ENCODE results near the gene MRPS23. TPM values are rescaled to one million over a fixed set of nuclear protein-coding genes. Genes with fewer than 3 reads are reported as not detected.

The MRPS23 gene
- total RNA-seq, 1 donor from 2014 or later: 27.0 TPM

DNA sequence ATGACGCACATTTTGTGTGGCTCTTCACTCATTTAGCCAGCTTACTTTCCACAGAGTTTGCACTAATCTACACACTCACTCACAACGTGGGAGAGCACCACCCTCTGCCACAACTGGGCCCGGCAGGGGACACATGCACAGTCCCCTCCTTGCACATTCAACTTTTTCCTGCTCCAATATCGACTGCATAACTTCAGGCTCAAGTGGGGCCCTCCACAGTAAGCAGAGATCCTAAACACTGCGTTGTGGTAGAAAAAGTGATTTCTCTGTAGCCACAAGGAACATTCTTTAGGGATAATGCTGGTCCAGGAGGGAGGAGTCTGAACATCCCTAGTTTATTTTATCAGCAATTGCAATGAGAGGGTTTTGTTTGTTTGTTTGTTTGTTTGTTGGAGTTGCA, 40.0 kb downstream of the MRPS23 start:
- no peak overlapping the region for H3K4me3 ChIP-seq (ENCODE audit: low read depth, low read length)
- TF ChIP-seq, protein P1, sequence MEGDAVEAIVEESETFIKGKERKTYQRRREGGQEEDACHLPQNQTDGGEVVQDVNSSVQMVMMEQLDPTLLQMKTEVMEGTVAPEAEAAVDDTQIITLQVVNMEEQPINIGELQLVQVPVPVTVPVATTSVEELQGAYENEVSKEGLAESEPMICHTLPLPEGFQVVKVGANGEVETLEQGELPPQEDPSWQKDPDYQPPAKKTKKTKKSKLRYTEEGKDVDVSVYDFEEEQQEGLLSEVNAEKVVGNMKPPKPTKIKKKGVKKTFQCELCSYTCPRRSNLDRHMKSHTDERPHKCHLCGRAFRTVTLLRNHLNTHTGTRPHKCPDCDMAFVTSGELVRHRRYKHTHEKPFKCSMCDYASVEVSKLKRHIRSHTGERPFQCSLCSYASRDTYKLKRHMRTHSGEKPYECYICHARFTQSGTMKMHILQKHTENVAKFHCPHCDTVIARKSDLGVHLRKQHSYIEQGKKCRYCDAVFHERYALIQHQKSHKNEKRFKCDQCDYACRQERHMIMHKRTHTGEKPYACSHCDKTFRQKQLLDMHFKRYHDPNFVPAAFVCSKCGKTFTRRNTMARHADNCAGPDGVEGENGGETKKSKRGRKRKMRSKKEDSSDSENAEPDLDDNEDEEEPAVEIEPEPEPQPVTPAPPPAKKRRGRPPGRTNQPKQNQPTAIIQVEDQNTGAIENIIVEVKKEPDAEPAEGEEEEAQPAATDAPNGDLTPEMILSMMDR (conservative IDR thresholded peaks at IDR 0.05; ENCODE audit: low read depth, low read length): no peak
- DNase-seq (ENCODE audit: low read depth): no peak

DNA sequence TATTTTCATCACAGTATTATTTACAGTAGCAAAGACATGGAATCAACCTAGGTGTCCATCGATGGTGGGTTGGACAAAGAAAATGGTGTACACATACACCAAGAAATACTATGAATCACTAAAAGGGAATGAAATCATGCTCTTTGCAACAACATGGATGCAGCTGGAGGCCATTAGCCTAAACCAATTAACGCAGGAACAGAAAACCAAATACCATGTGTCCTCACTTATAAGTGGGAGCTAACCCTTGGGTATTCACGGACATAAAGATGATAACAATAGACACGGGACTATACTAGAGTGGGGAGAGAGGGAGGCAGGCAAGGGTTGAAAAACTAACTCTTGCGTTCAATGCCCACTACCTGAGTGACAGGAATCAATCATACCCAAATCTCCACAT, 41.0 kb downstream of the MRPS23 start:
- no peak overlapping the region for H3K4me3 ChIP-seq (ENCODE audit: low read depth, low read length)
- TF ChIP-seq, protein P1 (conservative IDR thresholded peaks at IDR 0.05; ENCODE audit: low read depth, low read length): no peak
- DNase-seq (ENCODE audit: low read depth): no peak

DNA sequence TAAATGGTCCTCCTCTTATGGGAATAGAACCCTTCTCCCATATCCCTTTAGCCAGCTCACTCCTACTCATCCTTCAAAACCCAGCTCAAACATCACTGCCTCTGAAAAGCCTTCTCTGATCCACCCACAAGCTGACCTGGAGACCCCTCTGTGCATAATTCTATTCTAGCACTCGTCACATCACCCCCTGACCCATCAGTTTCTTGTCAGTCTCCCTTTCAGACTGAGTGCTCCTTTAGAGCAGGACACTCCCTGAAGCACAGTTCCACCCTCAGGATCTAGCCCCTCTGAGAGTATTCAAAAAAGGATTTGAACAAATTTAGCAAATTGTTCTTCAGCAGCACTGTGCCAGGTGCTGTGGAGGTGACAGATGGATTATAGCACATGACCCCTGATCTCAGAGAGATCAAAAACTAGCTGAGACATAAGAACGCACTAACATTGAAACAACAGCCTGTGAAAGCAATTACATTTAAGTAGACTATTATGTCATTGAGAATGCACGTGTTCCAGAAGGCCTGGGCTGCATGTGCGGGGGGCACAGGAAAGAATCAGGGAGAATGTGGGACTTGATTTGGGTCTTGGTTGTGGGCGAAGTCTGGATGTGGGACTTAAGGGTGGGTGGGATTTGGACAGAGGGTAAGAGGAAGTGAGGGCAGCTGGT, 43.5 kb downstream of the MRPS23 start:
- no peak overlapping the region for H3K4me3 ChIP-seq (ENCODE audit: low read depth, low read length)
- no peak for DNase-seq (ENCODE audit: low read depth)
- TF ChIP-seq, protein P1 (conservative IDR thresholded peaks at IDR 0.05; ENCODE audit: low read depth, low read length): no peak

DNA sequence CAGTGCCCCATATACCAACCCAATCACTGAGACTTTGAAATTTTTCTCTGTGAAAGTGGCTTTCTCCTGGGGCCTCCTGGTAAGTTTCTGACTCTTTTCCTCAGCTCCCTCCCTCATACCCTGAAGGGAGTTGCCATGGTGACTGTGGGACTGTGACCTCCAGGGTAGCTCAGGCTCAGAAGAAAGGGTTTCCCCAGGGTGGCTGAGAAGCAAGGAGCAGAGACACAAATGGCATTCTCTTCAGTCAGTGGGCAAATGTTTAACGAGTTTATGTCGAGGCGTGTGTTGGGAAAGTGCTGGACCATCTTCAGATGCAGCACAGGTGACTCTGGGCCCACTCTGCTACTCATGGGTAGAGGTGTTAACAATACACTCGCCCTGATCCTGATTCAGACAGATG, 46.8 kb downstream of the MRPS23 start:
- H3K4me3 ChIP-seq (ENCODE audit: low read depth, low read length): no peak overlapping the region
- DNase-seq (ENCODE audit: low read depth): no peak
- TF ChIP-seq, protein P1 (conservative IDR thresholded peaks at IDR 0.05; ENCODE audit: low read depth, low read length): no peak

DNA sequence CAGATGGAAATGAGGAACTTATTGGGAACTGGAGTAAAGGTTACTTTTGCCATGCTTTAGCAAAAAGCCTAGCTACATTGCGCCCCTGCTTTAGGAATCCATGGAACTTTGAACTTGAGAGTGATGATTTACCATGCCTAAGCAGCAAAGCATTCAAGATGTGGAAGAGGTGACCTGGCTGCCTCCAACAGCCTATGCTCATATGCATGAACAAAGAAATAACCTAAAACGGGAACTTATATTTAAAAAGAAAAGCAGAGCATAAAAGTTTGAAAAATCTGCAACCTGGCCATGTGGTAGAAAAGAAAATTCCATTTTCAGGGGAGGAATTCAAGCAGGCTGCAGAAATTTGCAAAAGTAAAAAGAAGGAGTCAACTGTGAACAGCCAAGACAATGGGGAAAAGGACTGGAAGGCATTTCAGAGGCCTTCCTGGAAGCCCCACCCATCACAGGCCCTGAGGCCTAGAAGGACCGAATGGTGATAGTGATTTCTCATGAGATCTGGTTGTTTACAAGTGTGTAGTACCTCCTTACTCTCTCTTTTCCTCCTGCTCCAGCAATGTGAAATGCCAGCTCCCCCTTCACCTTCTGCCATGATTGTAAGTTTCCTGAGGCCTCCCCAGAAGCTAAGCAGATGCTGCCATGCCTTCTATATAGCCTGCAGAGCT, 48.7 kb downstream of the MRPS23 start:
- TF ChIP-seq, protein P1 (conservative IDR thresholded peaks at IDR 0.05; ENCODE audit: low read depth, low read length): no peak
- DNase-seq (ENCODE audit: low read depth): no peak
- H3K4me3 ChIP-seq (ENCODE audit: low read depth, low read length): no peak overlapping the region

DNA sequence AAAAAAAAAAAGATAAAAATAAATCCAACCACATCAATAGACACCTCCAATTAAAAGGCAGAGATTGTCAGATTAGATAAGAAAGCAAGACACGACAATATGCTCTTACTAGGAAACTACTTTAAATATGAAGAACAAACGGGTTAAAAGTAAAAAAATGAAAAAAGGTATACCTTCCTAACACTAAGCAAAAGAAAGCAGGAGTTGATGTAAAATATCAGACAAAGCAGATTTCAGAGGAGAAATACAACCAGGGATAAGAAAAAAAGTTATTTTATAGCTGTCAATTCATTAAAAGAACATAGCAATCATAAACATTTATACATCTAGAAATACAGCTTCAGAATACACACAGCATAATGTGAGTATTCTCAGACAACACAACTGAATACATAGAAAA, 55.0 kb downstream of the MRPS23 start:
- TF ChIP-seq, protein P1 (conservative IDR thresholded peaks at IDR 0.05; ENCODE audit: low read depth, low read length): no peak
- H3K4me3 ChIP-seq (ENCODE audit: low read depth, low read length): no peak overlapping the region
- no peak for DNase-seq (ENCODE audit: low read depth)

DNA sequence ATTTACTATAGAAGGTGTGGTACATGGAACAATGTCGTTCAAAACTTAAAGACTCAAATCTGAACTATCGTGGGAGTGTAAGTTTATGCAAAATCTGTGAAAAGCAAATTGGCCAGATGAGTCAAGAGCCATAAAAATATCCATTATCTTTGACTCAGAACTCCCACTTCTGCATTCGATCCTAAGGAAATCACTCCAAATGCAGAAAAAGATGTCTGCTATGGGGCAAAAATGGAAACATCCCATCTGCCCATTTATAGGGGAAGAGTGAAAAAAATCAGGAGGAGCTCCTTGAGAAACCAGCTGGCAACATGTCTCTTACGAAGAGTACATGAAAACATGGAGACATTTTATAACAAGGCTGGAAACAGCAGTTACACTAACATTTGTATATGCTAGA, 61.1 kb downstream of the MRPS23 start:
- no peak for DNase-seq (ENCODE audit: low read depth)
- TF ChIP-seq, protein P1 (conservative IDR thresholded peaks at IDR 0.05; ENCODE audit: low read depth, low read length): no peak
- no peak overlapping the region for H3K4me3 ChIP-seq (ENCODE audit: low read depth, low read length)

Data from epithelial cell of proximal tubule (primary cell).